K562 (cell line): ENCODE results near the gene SPAG7. TPM values are rescaled to one million over a fixed set of nuclear protein-coding genes. Genes with fewer than 3 reads are reported as not detected.

Experiments
- ATAC-seq: fragments of 200-7000 bp; cut with Tn5 transposase; 3 replicates; pipeline ENCODE4 v1.9.1; 2020; ENCODE audit warnings: moderate library complexity
- BruUV-seq: library from RNA; stranded (reverse); fragments of 400-500 nt; replicated peaks from 2 replicates; lab custom pipeline; 2021; lab: Mats Ljungman, UMichigan
- CTCF ChIA-PET: fragments of 300-600 bp; formaldehyde crosslinking; extraction: SDS; loops from one replicate; lab custom pipeline; 2021; ENCODE audit warnings: low intra/inter-chr PET ratio; lab: Yijun Ruan, JAX
- POLR2A ChIA-PET: fragments of 300-600, 350-650 bp; sonication (Branson Sonifier 250); formaldehyde crosslinking; extraction: SDS; loops from one replicate; lab custom pipeline; 2021; ENCODE audit warnings: antibody characterized with exemption, inconsistent platforms; lab: Yijun Ruan, JAX
- DNase-seq, 4 experiments: peaks; one replicate each; pipeline versions ENCODE4 v3.0.0 to v3.0.0-alpha.2; 2011 to 2018; ENCODE audit warnings: low spot score in 3 of 4, mixed read lengths in 3 of 4; ENCODE audit errors: extremely low read depth in 1 of 4
- FAIRE-seq: peaks from 2 replicates; lab custom pipeline; 2011; peaks lifted over from hg19 to GRCh38; lab: Jason Lieb, UNC
- H2AFZ ChIP-seq: 2 replicates; pipeline ENCODE4 v1.6.0; 2011; ENCODE audit warnings: low read depth, low read length, control low read depth, inconsistent platforms
- H3K27ac ChIP-seq: fragments of 200-600 bp; 3 replicates; pipeline ENCODE4 v1.8.0; 2011; ENCODE audit warnings: low read depth, mild to moderate bottlenecking, control low read depth, inconsistent platforms, low read length, moderate library complexity, mixed read lengths; ENCODE audit errors: extremely low read depth
- H3K27me3 ChIP-seq, 2 experiments: fragments of 300-600 bp in 1 of 2; 2 replicates in 1 of 2; 3 replicates in 1 of 2; pipeline versions ENCODE4 v1.6.0 to v1.8.0; 2011; ENCODE audit warnings: inconsistent platforms in 2 of 2, low read length in 2 of 2, mild to moderate bottlenecking in 1 of 2, mixed read lengths in 1 of 2, moderate library complexity in 1 of 2; ENCODE audit not compliant: control insufficient read depth in 2 of 2, insufficient read depth in 2 of 2
- H3K36me3 ChIP-seq: fragments of 300-600 bp; 3 replicates; pipeline ENCODE4 v1.8.0; 2011; ENCODE audit warnings: mild to moderate bottlenecking, low read length, inconsistent platforms; ENCODE audit not compliant: control insufficient read depth, insufficient read depth
- H3K4me1 ChIP-seq, 2 experiments: fragments of 200-600 bp in 1 of 2; replicated peaks in 1 of 2; 2 replicates in 1 of 2; 3 replicates in 1 of 2; pipeline versions ENCODE4 v1.5.1 to v1.8.0; 2011; ENCODE audit warnings: inconsistent platforms in 2 of 2, low read length in 2 of 2, mild to moderate bottlenecking in 1 of 2, mixed read lengths in 1 of 2, moderate library complexity in 1 of 2; ENCODE audit not compliant: control insufficient read depth in 2 of 2, insufficient read depth in 2 of 2
- H3K4me2 ChIP-seq: 2 replicates; pipeline ENCODE4 v1.6.1; 2011; ENCODE audit warnings: low read length, control low read depth, inconsistent platforms, mixed read lengths; ENCODE audit not compliant: insufficient read depth
- H3K4me3 ChIP-seq: fragments of 200-600 bp; sonication (generic), shearing (Covaris generic); 2 replicates; pipeline ENCODE4 v1.5.1; 2016; ENCODE audit warnings: control low read depth, inconsistent platforms
- H3K79me2 ChIP-seq: fragments of 200-600 bp; 3 replicates; pipeline ENCODE4 v1.8.0; 2011; ENCODE audit warnings: low read length, inconsistent platforms; ENCODE audit not compliant: control insufficient read depth, insufficient read depth
- H3K9ac ChIP-seq, 2 experiments: 2 replicates each; pipeline versions ENCODE4 v1.6.0 to v1.6.1; 2011; ENCODE audit warnings: low read depth in 2 of 2, low read length in 2 of 2, control low read depth in 1 of 2, inconsistent platforms in 1 of 2, mild to moderate bottlenecking in 1 of 2, mixed read lengths in 1 of 2; ENCODE audit not compliant: insufficient read depth in 1 of 2
- H3K9me1 ChIP-seq: one replicate; pipeline ENCODE4 v1.6.0; 2011; ENCODE audit warnings: inconsistent platforms, mild to moderate bottlenecking, low read length, moderate library complexity; ENCODE audit not compliant: control insufficient read depth, insufficient read depth
- H3K9me3 ChIP-seq: replicated peaks from 2 replicates; pipeline ENCODE4 v1.5.1; 2011; ENCODE audit warnings: low read depth, low read length, inconsistent platforms; ENCODE audit not compliant: control insufficient read depth, insufficient read depth
- H4K20me1 ChIP-seq: replicated peaks from 2 replicates; pipeline ENCODE4 v1.6.1; 2011; ENCODE audit warnings: low read length, inconsistent platforms, mixed read lengths; ENCODE audit not compliant: control insufficient read depth, insufficient read depth
- EGR1 ChIP-seq: fragments of 450-650 bp; conservative IDR thresholded peaks from 2 replicates; pipeline ENCODE4 v1.6.1; 2017; ENCODE audit warnings: mild to moderate bottlenecking
- ESRRA ChIP-seq: fragments of 450-650 bp; IDR thresholded peaks from 2 replicates; pipeline ENCODE4 v1.6.1; 2014; ENCODE audit warnings: low read depth, mild to moderate bottlenecking, moderate library complexity, borderline replicate concordance
- FOXP4 ChIP-seq: sonication (generic); formaldehyde crosslinking; IDR thresholded peaks from 2 replicates; pipeline ENCODE4 v1.8.0; 2022; ENCODE audit warnings: mild to moderate bottlenecking, missing genetic modification reagents, borderline replicate concordance
- GABPA ChIP-seq: fragments of 200-800 bp; sonication (Bioruptor generic); conservative IDR thresholded peaks from 2 replicates; pipeline ENCODE4 v1.6.1; 2016; ENCODE audit warnings: low read depth, missing genetic modification characterization, missing compliant biosample characterization
- GATAD2A ChIP-seq: fragments of 450-650 bp; IDR thresholded peaks from 2 replicates; pipeline ENCODE4 v1.6.1; 2017
- GTF2E2 ChIP-seq: fragments of 200-800 bp; sonication (Bioruptor generic); IDR thresholded peaks from 2 replicates; pipeline ENCODE4 v1.6.1; 2016; ENCODE audit warnings: missing genetic modification characterization, missing compliant biosample characterization
- KDM4B ChIP-seq, 2 experiments: fragments of 450-650 bp in 1 of 2; sonication (generic) in 1 of 2; IDR thresholded peaks; 2 replicates each; pipeline ENCODE4 v1.6.1; 2016 to 2017; ENCODE audit warnings: borderline replicate concordance in 2 of 2, antibody characterized with exemption in 1 of 2, low read depth in 1 of 2, mild to moderate bottlenecking in 1 of 2
- KLF13 ChIP-seq: fragments of 450-650 bp; IDR thresholded peaks from 2 replicates; pipeline ENCODE4 v1.6.1; 2016; ENCODE audit warnings: missing genetic modification characterization, low read depth, mild to moderate bottlenecking, missing compliant biosample characterization, moderate library complexity, borderline replicate concordance
- MTA2 ChIP-seq: fragments of 450-650 bp; IDR thresholded peaks from 2 replicates; pipeline ENCODE4 v1.6.1; 2016; ENCODE audit warnings: low read depth
- NEUROD1 ChIP-seq: fragments of 150-350 bp; IDR thresholded peaks from 2 replicates; pipeline ENCODE4 v1.6.1; 2014; ENCODE audit warnings: borderline replicate concordance, low read length, low read depth; ENCODE audit not compliant: partially characterized antibody
- RAD21 ChIP-seq, 2 experiments: fragments of 250-450 bp in 1 of 2; fragments of 450-650 bp in 1 of 2; sonication (Bioruptor Pico) in 1 of 2; formaldehyde crosslinking in 1 of 2; IDR thresholded peaks in 1 of 2; conservative IDR thresholded peaks in 1 of 2; 2 replicates each; pipeline versions ENCODE4 v1.4.0 to v1.8.0; 2020 to 2022; ENCODE audit warnings: mild to moderate bottlenecking in 2 of 2, moderate library complexity in 1 of 2
- RHOXF2B ChIP-seq: fragments of 250-450 bp; sonication (Bioruptor Pico); conservative IDR thresholded peaks from 2 replicates; pipeline ENCODE4 v1.5.1; 2021
- SMAD2 ChIP-seq: fragments of 150-350 bp; IDR thresholded peaks from 2 replicates; pipeline ENCODE4 v1.6.1; 2014; ENCODE audit warnings: low read depth, mild to moderate bottlenecking, low read length
- TEAD1 ChIP-seq, 2 experiments: fragments of 450-650 bp in 1 of 2; sonication (generic) in 1 of 2; formaldehyde crosslinking; IDR thresholded peaks; 2 replicates each; pipeline versions ENCODE4 v1.4.0 to v1.8.0; 2020 to 2022; ENCODE audit warnings: mild to moderate bottlenecking in 2 of 2, missing genetic modification reagents in 1 of 2
- TEAD2 ChIP-seq: fragments of 450-650 bp; IDR thresholded peaks from 2 replicates; pipeline ENCODE4 v1.6.1; 2016; ENCODE audit warnings: missing genetic modification characterization, control low read depth, missing compliant biosample characterization
- ZC3H11A ChIP-seq: IDR thresholded peaks from 2 replicates; pipeline ENCODE4 v1.6.1; 2012; ENCODE audit warnings: low read depth, low read length, improper control_type of control experiment
- ZNF134 ChIP-seq: fragments of 250-450 bp; sonication (Bioruptor Pico); conservative IDR thresholded peaks from 2 replicates; pipeline ENCODE4 v1.4.0; 2020
- ZNF174 ChIP-seq: fragments of 250-450 bp; sonication (Bioruptor Pico); IDR thresholded peaks from 2 replicates; pipeline ENCODE4 v1.4.0; 2020; ENCODE audit warnings: mild to moderate bottlenecking
- ZNF431 ChIP-seq: sonication (generic); formaldehyde crosslinking; IDR thresholded peaks from 2 replicates; pipeline ENCODE4 v1.8.0; 2022; ENCODE audit warnings: mild to moderate bottlenecking, missing genetic modification reagents
- ZNF766 ChIP-seq: fragments of 200-800 bp; sonication (Bioruptor generic); conservative IDR thresholded peaks from 2 replicates; pipeline ENCODE4 v1.6.1; 2016; ENCODE audit warnings: missing genetic modification characterization, missing compliant biosample characterization
- ZNF785 ChIP-seq: fragments of 250-450 bp; sonication (Bioruptor Pico); IDR thresholded peaks from 2 replicates; pipeline ENCODE4 v1.4.0; 2020; ENCODE audit warnings: mild to moderate bottlenecking
- WGBS: fragments of 100-300 bp; shearing (Covaris generic); methylation state at CpG from one replicate; pipeline ENCODE4 v1.1.6; 2016; ENCODE audit warnings: low coverage, mixed read lengths; ENCODE audit not compliant: insufficient coverage; ENCODE audit errors: missing lambda C conversion rate; 5-methylcytosine and 5-hydroxymethylcytosine counted together
- in situ Hi-C: fragments of 300-500 bp; cut with MboI; formaldehyde crosslinking; loops from 4 replicates; pipeline ENCODE4 v1.15.0; 2018; ENCODE audit warnings: inconsistent platforms, mixed read lengths
- intact Hi-C: fragments of 100-400 bp; cut with micrococcal nuclease; formaldehyde crosslinking; loops from 2 replicates; pipeline ENCODE4 v1.14.2; 2022
- polyA plus RNA-seq, 8 experiments: library from polyadenylated mRNA; depleted of rRNA in 4 of 8; stranded (reverse) in 5 of 8; unstranded in 3 of 8; fragments of >200 nt; fragmentation: Nextera tagmentation in 2 of 8; fragmentation: Illumina TruSeq in 1 of 8; extraction: Ambion mirVana in 2 of 8; extraction: Trizol in 1 of 8; gene quantifications; 2 replicates each; pipeline versions ENCODE4 v1.2.1 to v1.2.3, GENCODE V29; 2011 to 2014; ENCODE audit warnings: inconsistent platforms in 1 of 8, missing spikeins in 1 of 8
- total RNA-seq, 7 experiments: library from RNA; depleted of rRNA in 6 of 7; stranded (reverse); fragments of >200 nt in 6 of 7; fragmentation: Illumina TruSeq in 2 of 7; extraction: Trizol in 2 of 7; gene quantifications; 2 replicates each; pipeline versions ENCODE4 v1.2.1 to v1.2.3, GENCODE V29; 2011 to 2021; ENCODE audit warnings: low replicate concordance in 1 of 7

SPAG7 gene
- total and polyA plus RNA-seq, 9 of the 15 experiments (the other 6 are each of a cell fraction or from before 2014, with no cell fraction given), result 5.6 to 53.5 (median 36.3) TPM

GRCh38 chr17:4986951-4987766 lies 19.5 kb upstream of the SPAG7 start, which contains the start of gene CAMTA2:
CAMTA2 (minus strand) TSS chr17:4987675; CDS start chr17:4986222, 1,453 bp downstream.
- CTCF ChIA-PET, result interaction anchor here (0.7 to 0.9 kb wide), 3 partner anchors 46 to 78 kb away, joined by 3 read pairs; no protein-coding TSS in a partner anchor
- 0% methylated on average over 28 of the region's 78 CpGs for WGBS
- H3K9me3 ChIP-seq, result no peaks in the 10 kb centered on the region
- POLR2A ChIA-PET, result interaction anchor here (0.6 to 2.4 kb wide), 12 partner anchors 8 to 145 kb away, joined by 3 to 13 read pairs (median 4); partner anchors contain the start of genes ENO3, INCA1 and KIF1C
- peak; percentile 72 for FAIRE-seq
- peaks cover 15% of the 10 kb centered on the region for H3K36me3 ChIP-seq
- BruUV-seq, result no TSS peak
- H3K27ac ChIP-seq, result peak within 1 kb of the TSS; percentile 74
- H2AFZ ChIP-seq, result peak within 1 kb of the TSS; percentile 94
- peaks cover 26% of the 10 kb centered on the region for H3K79me2 ChIP-seq
- peak within 1 kb of the TSS; percentile 82 for H3K4me2 ChIP-seq
- H4K20me1 ChIP-seq, result no peaks in the 10 kb centered on the region
- in situ Hi-C loops, result no loop called here
- peaks cover 10 to 21% of the 10 kb centered on the region in 2 experiments; a peak in 4 of 5 replicates for H3K4me1 ChIP-seq
- peak; percentile 85 to 90 (median 86) for DNase-seq
- intact Hi-C loops, result no loop called here
- peak; percentile 93 for ATAC-seq
- H3K4me3 ChIP-seq, result peak within 1 kb of the TSS; percentile 77
- peak within 1 kb of the TSS; percentile 73 to 94 for H3K9ac ChIP-seq
- no peaks in the 10 kb centered on the region for H3K27me3 ChIP-seq
- H3K9me1 ChIP-seq, result no peaks in the 10 kb centered on the region
- TF ChIP-seq ZNF766 (CRISPR knock-in tag) (no peak), RHOXF2B (CRISPR knock-in tag) (no peak), ESRRA (peak; percentile 86; the same call in 1 of the 2 replicates), ZNF431 (0 out of 2 replicates have a peak, but pooled peaks have one; percentile 64), FOXP4 (CRISPR knock-in tag) (no peak; the same call in 1 of the 2 replicates), ZNF785 (CRISPR knock-in tag) (no peak), NEUROD1 (no peak), KLF13 (tag) (peak; percentile 54; the same call in 1 of the 2 replicates), GABPA (tag) (peak; percentile 74), TEAD2 (tag) (no peak), GATAD2A (no peak), KDM4B (IDR thresholded peaks at IDR 0.05; ENCODE audit: borderline replicate concordance in 2 of 2, low read depth in 1 of 2) (peak in 1 of 2 experiments; percentile 74; a peak in 1 of 4 replicates), RAD21 (CRISPR knock-in tag; conservative IDR thresholded peaks at IDR 0.05 in 1 of 2, IDR thresholded peaks at IDR 0.05 in 1 of 2) (peak; percentile 19 to 49; a peak in 3 of 4 replicates), TEAD1 (CRISPR knock-in tag; IDR thresholded peaks at IDR 0.05) (0 out of 4 replicates have a peak, but pooled peaks have one; percentile 38 to 77), ZNF134 (no peak), GTF2E2 (no peak), ZNF174 (no peak), MTA2 (0 out of 2 replicates have a peak, but pooled peaks have one; percentile 12), SMAD2 (no peak), ZC3H11A (no peak), EGR1 (peak; percentile 82)
